Transverse colon (tissue), 4 donors: Measurements from ENCODE around the gene RNF144B. TPM values are rescaled to one million over a fixed set of nuclear protein-coding genes. Genes with fewer than 3 reads are reported as not detected.

Experiments used
- DNase-seq: peaks from one replicate; pipeline ENCODE4 v3.0.0-alpha.2; 2019
- H3K27ac ChIP-seq, 4 donors: fragments of 200-600 bp; sonication (generic); 2 replicates each; pipeline ENCODE4 v1.5.1; 2016 to 2018; ENCODE audit warnings: inconsistent platforms in 4 of 4
- H3K27me3 ChIP-seq: fragments of 200-600 bp; sonication (generic); 2 replicates; pipeline ENCODE4 v1.5.1; 2017; ENCODE audit warnings: inconsistent platforms
- H3K36me3 ChIP-seq, 4 donors: fragments of 200-600 bp; sonication (generic); 2 replicates each; pipeline ENCODE4 v1.5.1; 2017 to 2019; ENCODE audit warnings: inconsistent platforms in 4 of 4
- H3K4me1 ChIP-seq, 4 donors: fragments of 200-600 bp; sonication (generic); 2 replicates each; pipeline ENCODE4 v1.5.1; 2017 to 2020; ENCODE audit warnings: inconsistent platforms in 4 of 4
- H3K4me3 ChIP-seq, 4 donors: fragments of 200-600 bp; sonication (generic); 1 replicate in 1 of 4; 2 replicates in 3 of 4; pipeline versions ENCODE4 v1.5.1 to v1.6.1; 2017 to 2019; ENCODE audit warnings: inconsistent platforms in 4 of 4
- H3K9me3 ChIP-seq, 2 donors: fragments of 200-600 bp; sonication (generic); 2 replicates each; pipeline ENCODE4 v1.5.1; 2017 to 2019; ENCODE audit warnings: inconsistent platforms in 2 of 2
- CTCF ChIP-seq, 5 experiments: fragments of 200-600 bp in 3 of 5; fragments of 450-650 bp in 2 of 5; sonication (generic) in 3 of 5; IDR thresholded peaks; 1 replicate in 2 of 5; 2 replicates in 3 of 5; pipeline ENCODE4 v1.5.1; 2016 to 2017; ENCODE audit warnings: antibody characterized with exemption in 5 of 5, inconsistent platforms in 3 of 5, mild to moderate bottlenecking in 2 of 5, moderate library complexity in 1 of 5
- EP300 ChIP-seq: sonication (generic); formaldehyde crosslinking; IDR thresholded peaks from one replicate; pipeline ENCODE4 v1.6.1; 2017; ENCODE audit warnings: antibody characterized with exemption, low read depth
- POLR2A ChIP-seq: fragments of 450-650 bp; IDR thresholded peaks from one replicate; pipeline ENCODE4 v1.6.1; 2016; ENCODE audit warnings: antibody characterized with exemption, mild to moderate bottlenecking, moderate library complexity
- POLR2AphosphoS5 ChIP-seq, 3 donors: sonication (generic); formaldehyde crosslinking; IDR thresholded peaks; one replicate each; pipeline ENCODE4 v1.6.1; 2016; ENCODE audit warnings: antibody characterized with exemption in 3 of 3
- WGBS, 2 donors: methylation state at CpG; one replicate each; pipeline ENCODE4 v1.1.5; 2018; ENCODE audit warnings: low coverage in 1 of 2; 5-methylcytosine and 5-hydroxymethylcytosine counted together
- in situ Hi-C, 4 donors: fragments of 200-750 bp; cut with MboI; loops; one replicate each; pipeline versions ENCODE4 v1.15.0 to v1.15.1; 2017; ENCODE audit warnings: low sequenced_read_pairs in 3 of 4, low pct_ligation_motif_present in 1 of 4, low pct_unique_long_range_greater_than_20kb in 1 of 4
- intact Hi-C: fragments of 100-400 bp; cut with DNase I; formaldehyde crosslinking; loops from one replicate; pipeline ENCODE4 v1.15.1; 2023; ENCODE audit warnings: low total_unique reads
- total RNA-seq, 4 donors: library from RNA; depleted of rRNA; stranded (reverse); fragments of >200 nt; gene quantifications; one replicate each; pipeline ENCODE4 v1.1.0, GENCODE V29; 2016

The RNF144B gene
- total RNA-seq, 4 donors from 2014 or later = 1.4 to 4.5 (median 3.8) TPM

DNA sequence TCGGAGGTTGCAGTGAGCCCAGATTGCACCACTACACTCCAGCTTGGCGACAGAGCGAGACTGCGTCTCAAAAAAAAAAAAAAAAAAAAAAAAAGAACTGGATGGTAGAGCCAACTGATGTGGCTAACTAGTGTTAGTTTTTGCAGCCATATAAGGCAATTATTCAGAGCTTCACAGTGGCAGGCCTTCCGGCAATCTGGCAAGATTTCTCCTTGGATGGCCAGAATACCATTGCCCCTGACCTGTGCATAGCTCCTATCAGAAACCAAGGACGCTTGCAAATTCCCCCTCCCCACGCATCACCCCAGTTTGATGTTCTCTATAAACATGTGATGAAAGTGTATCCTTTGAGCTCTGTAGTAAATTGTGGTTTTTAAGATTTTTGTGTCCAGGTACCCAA, 127.0 kb downstream of the RNF144B start:
- Histone ChIP-seq H3K27ac (no peak overlapping the region), H3K36me3 (no peaks in the 10 kb centered on the region), H3K4me1 (no peaks in the 10 kb centered on the region), H3K9me3 (no peaks in the 10 kb centered on the region), H3K4me3 (no peak overlapping the region), H3K27me3 (no peaks in the 10 kb centered on the region)
- no peak for TF ChIP-seq CTCF (IDR thresholded peaks at IDR 0.05)
- DNase-seq = no peak
- 79 to 95% methylated on average over 2 to 7 of the region's 7 CpGs for WGBS, 2 donors
- intact Hi-C loops = no loop called here
- in situ Hi-C loops = no loop called here

DNA sequence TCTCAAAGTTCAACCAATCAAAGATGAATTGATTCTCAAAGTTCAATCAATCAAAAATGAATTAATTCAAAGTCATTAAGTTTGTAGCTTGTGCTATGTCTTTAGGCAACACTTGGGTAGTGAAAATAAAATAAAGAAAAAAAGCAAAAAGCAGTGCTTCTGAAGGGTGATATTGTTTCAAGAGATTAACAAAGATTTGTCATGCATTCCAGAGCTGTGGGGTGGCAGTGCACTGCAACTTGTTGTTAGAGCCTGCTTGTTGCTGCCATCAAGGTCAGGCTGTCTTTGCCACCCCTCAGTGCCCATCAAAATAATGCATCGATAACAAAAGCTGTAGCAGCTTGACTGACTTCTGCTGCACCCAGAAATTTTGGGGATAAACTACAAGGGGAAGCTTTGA, 128.6 kb downstream of the RNF144B start:
- no peak for TF ChIP-seq POLR2AphosphoS5 (IDR thresholded peaks at IDR 0.05)
- TF ChIP-seq EP300 = no peak
- TF ChIP-seq CTCF (IDR thresholded peaks at IDR 0.05) = no peak
- no peak for TF ChIP-seq POLR2A
- in situ Hi-C loops (no loop called here), intact Hi-C loops (no loop called here)
- no peaks in the 10 kb centered on the region for H3K9me3 ChIP-seq
- H3K4me3 ChIP-seq = no peak overlapping the region
- 83 to 89% methylated on average over 1 of the region's 1 CpG for WGBS, 2 donors
- no peak for DNase-seq
- H3K27me3 ChIP-seq = no peaks in the 10 kb centered on the region
- H3K4me1 ChIP-seq = no peaks in the 10 kb centered on the region
- no peak overlapping the region for H3K27ac ChIP-seq
- no peaks in the 10 kb centered on the region for H3K36me3 ChIP-seq

Other genes with a start within 250 kb of the RNF144B start
- gene TPMT, start 232.3 kb upstream of the RNF144B start, total RNA-seq = 10 to 100 TPM; 15.1 to 53.5 (median 32.8) TPM
- 10 to 100 TPM; 18.9 to 70.7 (median 40.0) TPM for gene KDM1B, start 231.9 kb upstream of the RNF144B start, total RNA-seq
- gene DEK, start 122.8 kb upstream of the RNF144B start, total RNA-seq = 100 to 1,000 TPM in 3 of 4 donors, 10 to 100 TPM in 1; 96.9 to 175 (median 111) TPM